PC-3 (cell line): ENCODE results near the gene ABTB2. TPM values are rescaled to one million over a fixed set of nuclear protein-coding genes. Genes with fewer than 3 reads are reported as not detected.

Source experiments
- ATAC-seq: fragments of 200-7000 bp; cut with Tn5 transposase; 2 replicates; pipeline ENCODE4 v1.9.1; 2020; ENCODE audit warnings: mild to moderate bottlenecking, moderate library complexity
- BruUV-seq: library from RNA; stranded (reverse); fragments of 400-500 nt; replicated peaks from 2 replicates; lab custom pipeline; 2021; lab: Mats Ljungman, UMichigan
- CTCF ChIA-PET: fragments of 300-600 bp; sonication (Branson Sonifier 250); formaldehyde crosslinking; loops from one replicate; lab custom pipeline; 2022; ENCODE audit warnings: antibody characterized with exemption; lab: Charles Lee
- POLR2A ChIA-PET: fragments of 300-600 bp; sonication (Branson Sonifier 250); formaldehyde crosslinking; loops from one replicate; lab custom pipeline; 2022; ENCODE audit warnings: antibody characterized with exemption; ENCODE audit not compliant: unreplicated experiment; lab: Charles Lee
- DNase-seq: peaks from one replicate; pipeline ENCODE4 v3.0.0-alpha.2; 2015
- H2AFZ ChIP-seq: fragments of 300-600 bp; sonication (generic); 2 replicates; pipeline ENCODE4 v1.6.0; 2016; ENCODE audit warnings: antibody characterized with exemption, low read length
- H3F3A ChIP-seq: fragments of 300-600 bp; sonication (generic); one replicate; pipeline ENCODE4 v1.6.0; 2017; ENCODE audit warnings: antibody characterized with exemption, low read length, control low read depth, mild to moderate bottlenecking; ENCODE audit not compliant: unreplicated experiment
- H3K27ac ChIP-seq: fragments of 300-600 bp; sonication (generic); 2 replicates; pipeline ENCODE4 v1.5.1; 2016; ENCODE audit warnings: mild to moderate bottlenecking, low read length
- H3K27me3 ChIP-seq: fragments of 300-600 bp; sonication (generic); 2 replicates; pipeline ENCODE4 v1.6.1; 2016; ENCODE audit warnings: low read length, mixed read lengths
- H3K36me3 ChIP-seq: fragments of 300-600 bp; sonication (generic); 2 replicates; pipeline ENCODE4 v1.6.1; 2016; ENCODE audit warnings: low read depth, mixed run types, low read length, mixed read lengths
- H3K4me1 ChIP-seq: fragments of 300-600 bp; sonication (generic); 2 replicates; pipeline ENCODE4 v1.5.1; 2016; ENCODE audit warnings: low read length; ENCODE audit not compliant: insufficient read depth
- H3K4me2 ChIP-seq: fragments of 300-600 bp; sonication (generic); 2 replicates; pipeline ENCODE4 v1.6.0; 2016; ENCODE audit warnings: low read length
- H3K4me3 ChIP-seq: fragments of 300-600 bp; sonication (generic); 2 replicates; pipeline ENCODE4 v1.5.1; 2016; ENCODE audit warnings: mild to moderate bottlenecking, low read length, mixed read lengths
- H3K79me2 ChIP-seq: fragments of 300-600 bp; sonication (generic); 2 replicates; pipeline ENCODE4 v1.6.1; 2017; ENCODE audit warnings: low read length, mixed read lengths
- H3K9ac ChIP-seq: fragments of 300-600 bp; sonication (generic); 2 replicates; pipeline ENCODE4 v1.6.0; 2016; ENCODE audit warnings: mild to moderate bottlenecking, low read length
- H3K9me2 ChIP-seq: fragments of 300-600 bp; sonication (generic); replicated peaks from 2 replicates; pipeline ENCODE4 v1.6.1; 2016; ENCODE audit warnings: mixed run types, low read length, mixed read lengths
- H3K9me3 ChIP-seq: fragments of 300-600 bp; sonication (generic); 2 replicates; pipeline ENCODE4 v1.6.1; 2016; ENCODE audit warnings: low read length, mixed read lengths
- H4K20me1 ChIP-seq: fragments of 300-600 bp; sonication (generic); 2 replicates; pipeline ENCODE4 v1.6.1; 2016; ENCODE audit warnings: low read length, mixed read lengths
- EZH2 ChIP-seq: fragments of 300-600 bp; sonication (generic); IDR thresholded peaks from one replicate; pipeline ENCODE4 v1.6.1; 2017; ENCODE audit warnings: antibody characterized with exemption, mild to moderate bottlenecking, low read length; ENCODE audit not compliant: unreplicated experiment
- EZH2phosphoT487 ChIP-seq: fragments of 300-600 bp; sonication (generic); IDR thresholded peaks from 2 replicates; pipeline ENCODE4 v1.6.1; 2018; ENCODE audit warnings: mild to moderate bottlenecking, antibody characterized with exemption, low read length, borderline replicate concordance
- intact Hi-C: fragments of 100-400 bp; cut with micrococcal nuclease; formaldehyde crosslinking; loops from 2 replicates; pipeline ENCODE4 v1.9.0; 2023
- total RNA-seq: library from RNA; depleted of rRNA; stranded (reverse); fragments of >200 nt; gene quantifications from 2 replicates; pipeline ENCODE4 v1.2.3, GENCODE V29; 2014
- TF ChIP-seq, protein P1 (sequence below): fragments of 300-600 bp; sonication (generic); conservative IDR thresholded peaks from 2 replicates; pipeline ENCODE4 v1.5.1; 2017; ENCODE audit warnings: antibody characterized with exemption, low read depth, mild to moderate bottlenecking, low read length

ABTB2 gene
- total RNA-seq, 1 experiment from 2014 or later = 5.2 TPM

DNA sequence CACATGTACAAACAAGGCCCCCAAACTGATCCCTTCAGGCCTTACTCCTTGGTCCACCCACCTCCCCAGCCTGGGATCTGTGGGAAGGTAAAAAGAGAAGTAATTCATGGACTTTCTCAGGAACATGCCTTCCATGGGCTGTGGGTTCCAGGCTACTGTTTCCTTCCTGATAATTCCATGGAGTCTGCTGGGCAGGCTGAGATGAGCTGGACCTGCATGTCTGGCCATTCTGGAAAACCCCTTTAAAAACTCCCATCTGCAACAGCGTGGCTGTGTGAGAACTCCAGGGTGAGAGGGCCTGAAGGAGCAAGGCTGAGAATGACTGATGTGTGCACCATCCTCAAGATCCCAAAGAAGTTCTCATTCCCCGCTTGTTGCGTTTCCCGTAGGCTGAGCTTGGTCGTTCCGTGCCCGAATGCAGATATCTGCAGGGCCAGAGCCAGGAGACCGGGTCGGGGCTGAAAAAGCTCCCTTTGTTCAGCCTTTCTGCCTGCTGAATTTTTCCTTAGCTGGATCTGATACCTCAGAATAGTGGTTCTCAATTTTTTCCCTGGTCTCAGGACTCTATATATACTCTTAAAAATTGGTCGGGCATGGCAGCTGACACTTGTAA lies 179.5 kb downstream of the ABTB2 start:
- TF ChIP-seq, protein P1, sequence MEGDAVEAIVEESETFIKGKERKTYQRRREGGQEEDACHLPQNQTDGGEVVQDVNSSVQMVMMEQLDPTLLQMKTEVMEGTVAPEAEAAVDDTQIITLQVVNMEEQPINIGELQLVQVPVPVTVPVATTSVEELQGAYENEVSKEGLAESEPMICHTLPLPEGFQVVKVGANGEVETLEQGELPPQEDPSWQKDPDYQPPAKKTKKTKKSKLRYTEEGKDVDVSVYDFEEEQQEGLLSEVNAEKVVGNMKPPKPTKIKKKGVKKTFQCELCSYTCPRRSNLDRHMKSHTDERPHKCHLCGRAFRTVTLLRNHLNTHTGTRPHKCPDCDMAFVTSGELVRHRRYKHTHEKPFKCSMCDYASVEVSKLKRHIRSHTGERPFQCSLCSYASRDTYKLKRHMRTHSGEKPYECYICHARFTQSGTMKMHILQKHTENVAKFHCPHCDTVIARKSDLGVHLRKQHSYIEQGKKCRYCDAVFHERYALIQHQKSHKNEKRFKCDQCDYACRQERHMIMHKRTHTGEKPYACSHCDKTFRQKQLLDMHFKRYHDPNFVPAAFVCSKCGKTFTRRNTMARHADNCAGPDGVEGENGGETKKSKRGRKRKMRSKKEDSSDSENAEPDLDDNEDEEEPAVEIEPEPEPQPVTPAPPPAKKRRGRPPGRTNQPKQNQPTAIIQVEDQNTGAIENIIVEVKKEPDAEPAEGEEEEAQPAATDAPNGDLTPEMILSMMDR = no peak
- no peak for TF ChIP-seq EZH2
- no peak for TF ChIP-seq EZH2phosphoT487
- Histone ChIP-seq H3K27ac (no peak overlapping the region), H4K20me1 (no peaks in the 10 kb centered on the region), H3K36me3 (no peaks in the 10 kb centered on the region), H3K9me2 (no peaks in the 10 kb centered on the region), H3K9me3 (no peaks in the 10 kb centered on the region), H3K4me2 (no peak overlapping the region), H3K4me1 (peaks cover 11% of the 10 kb centered on the region; the same call in 1 of the 2 replicates), H3K79me2 (no peaks in the 10 kb centered on the region), H3K4me3 (no peak overlapping the region), H3F3A (no peaks in the 10 kb centered on the region), H3K9ac (no peak overlapping the region), H2AFZ (no peak overlapping the region), H3K27me3 (no peaks in the 10 kb centered on the region)
- BruUV-seq = no TSS peak
- POLR2A ChIA-PET = interaction anchor here (0.5 to 0.6 kb wide), 2 partner anchors 180 to 291 kb away, joined by 4 to 13 read pairs; no protein-coding TSS in a partner anchor
- intact Hi-C loops = loop anchor here (10.0 kb wide), 1 partner anchor 86 kb away; no protein-coding TSS in a partner anchor
- ATAC-seq (no peak), DNase-seq (no peak)
- CTCF ChIA-PET = no interaction called here

DNA sequence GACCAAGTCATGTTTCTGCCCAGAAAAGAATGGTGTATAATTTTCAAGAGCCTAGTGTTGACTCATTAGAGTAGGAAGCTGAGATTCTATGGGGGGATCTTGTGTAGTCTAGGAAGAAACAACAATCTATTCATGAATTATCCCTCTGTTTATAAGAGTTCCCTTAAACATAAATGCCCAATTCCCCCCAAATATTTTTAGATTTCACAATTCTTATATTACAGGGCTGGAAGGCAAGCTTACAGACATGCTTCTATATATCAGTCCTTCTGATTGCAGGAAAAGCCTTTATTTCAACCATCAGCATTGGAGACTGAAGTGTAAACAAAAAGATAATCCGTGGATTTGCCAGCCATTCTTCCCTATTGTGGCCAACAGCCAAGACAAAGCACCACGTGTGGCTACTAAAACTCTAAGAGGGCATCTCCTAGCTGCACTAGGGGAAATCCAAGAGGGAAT lies 181.0 kb downstream of the ABTB2 start:
- Histone ChIP-seq H3K9me3 (no peaks in the 10 kb centered on the region), H3K79me2 (no peaks in the 10 kb centered on the region), H3K4me2 (no peak overlapping the region), H2AFZ (no peak overlapping the region), H3K9me2 (no peaks in the 10 kb centered on the region), H3F3A (no peaks in the 10 kb centered on the region), H3K27ac (no peak overlapping the region), H4K20me1 (no peaks in the 10 kb centered on the region), H3K36me3 (no peaks in the 10 kb centered on the region), H3K27me3 (no peaks in the 10 kb centered on the region), H3K9ac (no peak overlapping the region), H3K4me1 (peaks cover 11% of the 10 kb centered on the region; the same call in 1 of the 2 replicates), H3K4me3 (no peak overlapping the region)
- ChIA-PET POLR2A (no interaction called here), CTCF (no interaction called here)
- no peak for ATAC-seq
- TF ChIP-seq EZH2 = no peak
- DNase-seq = no peak
- intact Hi-C loops = loop anchor here (10.0 kb wide), 1 partner anchor 88 kb away; no protein-coding TSS in a partner anchor
- no TSS peak for BruUV-seq

- TF ChIP-seq EZH2phosphoT487 = no peak
- TF ChIP-seq, protein P1 = no peak
- TF ChIP-seq EZH2 = no peak
- DNase-seq = no peak
- ATAC-seq = no peak
- Histone ChIP-seq H3K27me3 (no peaks in the 10 kb centered on the region), H3F3A (no peaks in the 10 kb centered on the region), H3K9me3 (no peaks in the 10 kb centered on the region), H4K20me1 (no peaks in the 10 kb centered on the region), H3K9me2 (no peaks in the 10 kb centered on the region), H3K4me2 (no peak overlapping the region), H3K4me1 (peaks cover 11% of the 10 kb centered on the region; the same call in 1 of the 2 replicates), H3K79me2 (no peaks in the 10 kb centered on the region), H3K27ac (no peak overlapping the region), H2AFZ (no peak overlapping the region), H3K36me3 (no peaks in the 10 kb centered on the region), H3K4me3 (no peak overlapping the region), H3K9ac (no peak overlapping the region)
- ChIA-PET POLR2A (no interaction called here), CTCF (no interaction called here)
- intact Hi-C loops = loop anchor here (10.0 kb wide), 1 partner anchor 89 kb away; no protein-coding TSS in a partner anchor
- no TSS peak for BruUV-seq
Observed at GRCh38 chr11:34175284-34176019, 182.4 kb downstream of the ABTB2 start.
